Skeletal muscle tissue (tissue), 5 donors: ENCODE measurements around the gene EHHADH. TPM values are rescaled to one million over a fixed set of nuclear protein-coding genes. Genes with fewer than 3 reads are reported as not detected.
A peak's percentile ranks its signal among the peaks of the same experiment; 100 is the strongest.

ENCODE experiments used
- H3K27ac ChIP-seq: one replicate; pipeline ENCODE4 v1.7.0; 2013; ENCODE audit warnings: mild to moderate bottlenecking, low read depth, low read length, inconsistent platforms
- H3K27me3 ChIP-seq, 3 donors: one replicate each; pipeline ENCODE4 v1.7.0; 2013; ENCODE audit warnings: low read length in 3 of 3; ENCODE audit not compliant: control insufficient read depth in 3 of 3, insufficient read depth in 3 of 3
- H3K36me3 ChIP-seq, 3 donors: one replicate each; pipeline ENCODE4 v1.7.0; 2013; ENCODE audit warnings: low read length in 3 of 3; ENCODE audit not compliant: control insufficient read depth in 3 of 3, insufficient read depth in 3 of 3
- H3K4me1 ChIP-seq, 3 donors: one replicate each; pipeline ENCODE4 v1.7.0; 2013; ENCODE audit warnings: low read length in 3 of 3, mild to moderate bottlenecking in 3 of 3; ENCODE audit not compliant: control insufficient read depth in 3 of 3, insufficient read depth in 3 of 3
- H3K4me3 ChIP-seq, 3 donors: one replicate each; pipeline ENCODE4 v1.7.0; 2013; ENCODE audit warnings: low read length in 3 of 3
- H3K9ac ChIP-seq, 3 donors: one replicate each; pipeline ENCODE4 v1.7.0; 2013; ENCODE audit warnings: low read length in 3 of 3, mild to moderate bottlenecking in 3 of 3, moderate library complexity in 2 of 3, low read depth in 1 of 3
- H3K9me3 ChIP-seq, 3 donors: one replicate each; pipeline ENCODE4 v1.7.0; 2013; ENCODE audit warnings: low read length in 3 of 3; ENCODE audit not compliant: control insufficient read depth in 3 of 3
- small RNA-seq: library from RNA; depleted of rRNA; stranded (forward); fragments of <200 nt; gene quantifications from one replicate; pipeline ENCODE3, GENCODE V24; 2014
- total RNA-seq: library from RNA; depleted of rRNA; stranded (reverse); fragments of >200 nt; gene quantifications from one replicate; pipeline ENCODE4 v1.2.3, GENCODE V29; 2014
- donor health status: Osteomylitis.

Gene EHHADH
- total RNA-seq, 1 donor from 2014 or later = 1.0 TPM

GRCh38 chr3:185152410-185153170 lies 101.3 kb downstream of the EHHADH start, which contains the start of gene C3orf70:
Gene C3orf70 (minus strand): TSS chr3:185153060. CDS start chr3:185152823, 237 bp downstream.
- Histone ChIP-seq H3K9me3 (no peaks in the 10 kb centered on the region), H3K36me3 (no peaks in the 10 kb centered on the region), H3K27me3 (peaks cover 12 to 27% (median 18%) of the 10 kb centered on the region in 3 donors), H3K27ac (peak within 1 kb of the TSS; percentile 64), H3K4me3 (peak within 1 kb of the TSS; percentile 67 to 75 (median 71)), H3K4me1 (peaks cover 2 to 14% (median 8%) of the 10 kb centered on the region in 3 donors), H3K9ac (peak within 1 kb of the TSS; percentile 32 to 66 (median 54))

GRCh38 chr3:185151964-185152409 lies 101.9 kb downstream of the EHHADH start:
- peak overlapping the region; percentile 67 to 71 (median 71) for H3K4me3 ChIP-seq
- peak overlapping the region in 2 of 3 donors; percentile 32 to 66 for H3K9ac ChIP-seq
- H3K9me3 ChIP-seq = no peaks in the 10 kb centered on the region
- H3K36me3 ChIP-seq = no peaks in the 10 kb centered on the region
- H3K27me3 ChIP-seq = peaks cover 11 to 27% (median 18%) of the 10 kb centered on the region in 3 donors
- no peak overlapping the region for H3K27ac ChIP-seq
- peaks cover 2 to 14% (median 8%) of the 10 kb centered on the region in 3 donors for H3K4me1 ChIP-seq

- Histone ChIP-seq H3K27ac (no peak overlapping the region), H3K36me3 (no peaks in the 10 kb centered on the region), H3K9me3 (no peaks in the 10 kb centered on the region), H3K27me3 (peaks cover 11 to 27% (median 18%) of the 10 kb centered on the region in 3 donors), H3K4me1 (peaks cover 2 to 14% (median 8%) of the 10 kb centered on the region in 3 donors), H3K4me3 (no peak overlapping the region), H3K9ac (no peak overlapping the region)
Measured at GRCh38 chr3:185151101-185151963, 102.5 kb downstream of the EHHADH start.

- no peaks in the 10 kb centered on the region for H3K9me3 ChIP-seq
- peaks cover 2 to 14% (median 8%) of the 10 kb centered on the region in 3 donors for H3K4me1 ChIP-seq
- H3K9ac ChIP-seq = no peak overlapping the region
- no peaks in the 10 kb centered on the region for H3K36me3 ChIP-seq
- no peak overlapping the region for H3K4me3 ChIP-seq
- H3K27me3 ChIP-seq = peaks cover 11 to 27% (median 18%) of the 10 kb centered on the region in 3 donors
- no peak overlapping the region for H3K27ac ChIP-seq
Measured at GRCh38 chr3:185150561-185150960, 103.3 kb downstream of the EHHADH start.

- Histone ChIP-seq H3K36me3 (no peaks in the 10 kb centered on the region), H3K27ac (no peak overlapping the region), H3K9ac (no peak overlapping the region), H3K4me3 (no peak overlapping the region), H3K27me3 (peaks cover 11 to 27% (median 18%) of the 10 kb centered on the region in 3 donors), H3K4me1 (peaks cover 2 to 14% (median 8%) of the 10 kb centered on the region in 3 donors), H3K9me3 (no peaks in the 10 kb centered on the region)
Measured at GRCh38 chr3:185149591-185149990, 104.3 kb downstream of the EHHADH start.

GRCh38 chr3:185145511-185145910 lies 108.3 kb downstream of the EHHADH start:
- no peak overlapping the region for H3K4me3 ChIP-seq
- no peaks in the 10 kb centered on the region for H3K36me3 ChIP-seq
- H3K4me1 ChIP-seq = no peaks in the 10 kb centered on the region
- no peaks in the 10 kb centered on the region for H3K9me3 ChIP-seq
- no peak overlapping the region for H3K27ac ChIP-seq
- H3K9ac ChIP-seq = no peak overlapping the region
- H3K27me3 ChIP-seq = peaks cover 0 to 5% (median 4%) of the 10 kb centered on the region in 3 donors

- Histone ChIP-seq H3K27ac (no peak overlapping the region), H3K4me1 (no peaks in the 10 kb centered on the region), H3K9me3 (no peaks in the 10 kb centered on the region)
Measured at GRCh38 chr3:185144784-185145183, 109.1 kb downstream of the EHHADH start.

More at GRCh38 chr3:185144784-185145183, 109.1 kb downstream of the EHHADH start:
- Histone ChIP-seq H3K27me3 (peaks cover 0 to 4% (median 3%) of the 10 kb centered on the region in 3 donors), H3K36me3 (no peaks in the 10 kb centered on the region), H3K4me3 (no peak overlapping the region), H3K9ac (no peak overlapping the region)

Small RNAs within 50 kb of the gene (small RNA-seq; reads per million reads assigned to genes)
- 0.07 reads per million for gene MIR5588

Other genes starting within 250 kb of the EHHADH start
- gene C3orf70, start 101.0 kb downstream of the EHHADH start, total RNA-seq = 4.2 TPM
- 9.9 TPM for gene MAP3K13, start 109.1 kb upstream of the EHHADH start, total RNA-seq
- gene TMEM41A, start 245.0 kb upstream of the EHHADH start, total RNA-seq = 13.6 TPM